GM23338 (cell line): Measurements from ENCODE around the gene FOXK2. TPM values are rescaled to one million over a fixed set of nuclear protein-coding genes. Genes with fewer than 3 reads are reported as not detected.

Source experiments
- ATAC-seq: fragments of 200-7000 bp; cut with Tn5 transposase; 3 replicates; pipeline ENCODE4 v1.9.1; 2020
- DNase-seq: peaks from one replicate; pipeline ENCODE4 v3.0.0-alpha.2; 2015; ENCODE audit warnings: low spot score
- H2AFZ ChIP-seq: fragments of 200-600 bp; sonication (generic); 2 replicates; pipeline ENCODE4 v1.8.0; 2016; ENCODE audit warnings: antibody characterized with exemption, mild to moderate bottlenecking, moderate library complexity
- H3F3A ChIP-seq: fragments of 200-600 bp; sonication (generic); replicated peaks from 2 replicates; pipeline ENCODE4 v1.8.0; 2017; ENCODE audit warnings: antibody characterized with exemption, mixed run types, low read depth
- H3K27ac ChIP-seq: fragments of 200-600 bp; sonication (generic); 2 replicates; pipeline ENCODE4 v1.6.1; 2016; ENCODE audit warnings: low read depth
- H3K27me3 ChIP-seq: fragments of 200-600 bp; sonication (generic); 2 replicates; pipeline ENCODE4 v1.8.0; 2016; ENCODE audit warnings: mild to moderate bottlenecking, mixed run types, moderate library complexity; ENCODE audit not compliant: insufficient read depth
- H3K36me3 ChIP-seq: fragments of 200-600 bp; sonication (generic); 2 replicates; pipeline ENCODE4 v1.8.0; 2016; ENCODE audit warnings: mild to moderate bottlenecking; ENCODE audit not compliant: insufficient read depth
- H3K4me1 ChIP-seq: fragments of 200-600 bp; sonication (generic); 2 replicates; pipeline ENCODE4 v1.8.0; 2016; ENCODE audit warnings: mild to moderate bottlenecking, moderate library complexity; ENCODE audit not compliant: insufficient read depth
- H3K4me2 ChIP-seq: fragments of 200-600 bp; sonication (generic); 2 replicates; pipeline ENCODE4 v1.7.1; 2017; ENCODE audit warnings: mixed run types
- H3K4me3 ChIP-seq: fragments of 200-600 bp; sonication (generic); 2 replicates; pipeline ENCODE4 v1.6.1; 2016; ENCODE audit warnings: mixed run types
- H3K79me2 ChIP-seq: fragments of 200-600 bp; sonication (generic); replicated peaks from 2 replicates; pipeline ENCODE4 v1.8.0; 2017; ENCODE audit warnings: mild to moderate bottlenecking; ENCODE audit not compliant: insufficient read depth
- H3K9me2 ChIP-seq: fragments of 200-600 bp; sonication (generic); 2 replicates; pipeline ENCODE4 v1.8.0; 2017; ENCODE audit not compliant: insufficient read depth
- H4K20me1 ChIP-seq: fragments of 200-600 bp; sonication (generic); replicated peaks from 2 replicates; pipeline ENCODE4 v1.8.0; 2017; ENCODE audit warnings: mild to moderate bottlenecking; ENCODE audit not compliant: insufficient read depth
- H3K27ac Mint-ChIP-seq: 2 replicates; pipeline ENCODE4 v1.8.0; 2020; ENCODE audit warnings: inconsistent platforms, mild to moderate bottlenecking, moderate library complexity, mixed read lengths
- H3K27me3 Mint-ChIP-seq: 3 replicates; pipeline ENCODE4 v1.8.0; 2022; ENCODE audit warnings: low read depth, mild to moderate bottlenecking, moderate library complexity, mixed read lengths, inconsistent platforms; ENCODE audit not compliant: insufficient read depth, poor library complexity
- H3K36me3 Mint-ChIP-seq: 3 replicates; pipeline ENCODE4 v1.8.0; 2021; ENCODE audit warnings: low read depth, mild to moderate bottlenecking, inconsistent platforms, moderate library complexity, mixed read lengths
- H3K4me1 Mint-ChIP-seq: 3 replicates; pipeline ENCODE4 v1.8.0; 2020; ENCODE audit warnings: mild to moderate bottlenecking, inconsistent platforms, mixed read lengths
- H3K4me3 Mint-ChIP-seq: 3 replicates; pipeline ENCODE4 v1.8.0; 2021; ENCODE audit warnings: moderate library complexity, mild to moderate bottlenecking, inconsistent platforms, mixed read lengths
- H3K9me3 Mint-ChIP-seq: 3 replicates; pipeline ENCODE4 v1.8.0; 2020; ENCODE audit warnings: moderate library complexity, mild to moderate bottlenecking, inconsistent platforms, mixed read lengths
- EZH2 ChIP-seq: fragments of 200-600 bp; sonication (generic); IDR thresholded peaks from one replicate; pipeline ENCODE4 v1.8.0; 2017; ENCODE audit warnings: antibody characterized with exemption, mild to moderate bottlenecking, low read depth; ENCODE audit not compliant: unreplicated experiment
- EZH2phosphoT487 ChIP-seq: fragments of 200-600 bp; sonication (generic); IDR thresholded peaks from one replicate; pipeline ENCODE4 v1.8.1; 2018; ENCODE audit warnings: antibody characterized with exemption; ENCODE audit not compliant: unreplicated experiment
- polyA plus RNA-seq: library from polyadenylated mRNA; unstranded; fragments of >200 nt; fragmentation: Nextera tagmentation; extraction: Ambion mirVana; gene quantifications from 2 replicates; pipeline ENCODE4 v1.2.1, GENCODE V29; 2016
- total RNA-seq: library from RNA; depleted of rRNA; stranded (reverse); fragments of >200 nt; shearing (Covaris generic); gene quantifications from 2 replicates; pipeline ENCODE4 v1.2.3, GENCODE V29; 2014
- TF ChIP-seq, protein P1 (sequence below): fragments of 250-450 bp; sonication (Bioruptor Pico); IDR thresholded peaks from 2 replicates; pipeline ENCODE4 v1.5.0; 2020; ENCODE audit warnings: mild to moderate bottlenecking, moderate library complexity
- TF ChIP-seq, protein P2 (sequence below), 2 experiments: fragments of 200-600 bp in 1 of 2; sonication (generic) in 1 of 2; conservative IDR thresholded peaks; 2 replicates each; pipeline versions ENCODE4 v1.5.1 to v1.6.1; 2016 to 2017; ENCODE audit warnings: antibody characterized with exemption in 2 of 2, low read depth in 2 of 2, mild to moderate bottlenecking in 2 of 2, moderate library complexity in 1 of 2

The FOXK2 gene
- total and polyA plus RNA-seq, 2 experiments from 2014 or later: 12.3 to 66.0 TPM

- no peak overlapping the region for H2AFZ ChIP-seq
- H4K20me1 ChIP-seq: peaks cover 3% of the 10 kb centered on the region; the same call in 1 of the 2 replicates
- Mint-ChIP-seq H3K27me3 (peaks cover 2% of the 10 kb centered on the region), H3K4me1 (peaks cover 9% of the 10 kb centered on the region), H3K9me3 (peaks cover 3% of the 10 kb centered on the region; the same call in 2 of the 3 replicates), H3K36me3 (peaks cover 60% of the 10 kb centered on the region), H3K27ac (no peak overlapping the region), H3K4me3 (no peak overlapping the region)
- no peaks in the 10 kb centered on the region for H3K27me3 ChIP-seq
- no peaks in the 10 kb centered on the region for H3K4me1 ChIP-seq
- DNase-seq (no peak), ATAC-seq (no peak)
- TF ChIP-seq, protein P1, sequence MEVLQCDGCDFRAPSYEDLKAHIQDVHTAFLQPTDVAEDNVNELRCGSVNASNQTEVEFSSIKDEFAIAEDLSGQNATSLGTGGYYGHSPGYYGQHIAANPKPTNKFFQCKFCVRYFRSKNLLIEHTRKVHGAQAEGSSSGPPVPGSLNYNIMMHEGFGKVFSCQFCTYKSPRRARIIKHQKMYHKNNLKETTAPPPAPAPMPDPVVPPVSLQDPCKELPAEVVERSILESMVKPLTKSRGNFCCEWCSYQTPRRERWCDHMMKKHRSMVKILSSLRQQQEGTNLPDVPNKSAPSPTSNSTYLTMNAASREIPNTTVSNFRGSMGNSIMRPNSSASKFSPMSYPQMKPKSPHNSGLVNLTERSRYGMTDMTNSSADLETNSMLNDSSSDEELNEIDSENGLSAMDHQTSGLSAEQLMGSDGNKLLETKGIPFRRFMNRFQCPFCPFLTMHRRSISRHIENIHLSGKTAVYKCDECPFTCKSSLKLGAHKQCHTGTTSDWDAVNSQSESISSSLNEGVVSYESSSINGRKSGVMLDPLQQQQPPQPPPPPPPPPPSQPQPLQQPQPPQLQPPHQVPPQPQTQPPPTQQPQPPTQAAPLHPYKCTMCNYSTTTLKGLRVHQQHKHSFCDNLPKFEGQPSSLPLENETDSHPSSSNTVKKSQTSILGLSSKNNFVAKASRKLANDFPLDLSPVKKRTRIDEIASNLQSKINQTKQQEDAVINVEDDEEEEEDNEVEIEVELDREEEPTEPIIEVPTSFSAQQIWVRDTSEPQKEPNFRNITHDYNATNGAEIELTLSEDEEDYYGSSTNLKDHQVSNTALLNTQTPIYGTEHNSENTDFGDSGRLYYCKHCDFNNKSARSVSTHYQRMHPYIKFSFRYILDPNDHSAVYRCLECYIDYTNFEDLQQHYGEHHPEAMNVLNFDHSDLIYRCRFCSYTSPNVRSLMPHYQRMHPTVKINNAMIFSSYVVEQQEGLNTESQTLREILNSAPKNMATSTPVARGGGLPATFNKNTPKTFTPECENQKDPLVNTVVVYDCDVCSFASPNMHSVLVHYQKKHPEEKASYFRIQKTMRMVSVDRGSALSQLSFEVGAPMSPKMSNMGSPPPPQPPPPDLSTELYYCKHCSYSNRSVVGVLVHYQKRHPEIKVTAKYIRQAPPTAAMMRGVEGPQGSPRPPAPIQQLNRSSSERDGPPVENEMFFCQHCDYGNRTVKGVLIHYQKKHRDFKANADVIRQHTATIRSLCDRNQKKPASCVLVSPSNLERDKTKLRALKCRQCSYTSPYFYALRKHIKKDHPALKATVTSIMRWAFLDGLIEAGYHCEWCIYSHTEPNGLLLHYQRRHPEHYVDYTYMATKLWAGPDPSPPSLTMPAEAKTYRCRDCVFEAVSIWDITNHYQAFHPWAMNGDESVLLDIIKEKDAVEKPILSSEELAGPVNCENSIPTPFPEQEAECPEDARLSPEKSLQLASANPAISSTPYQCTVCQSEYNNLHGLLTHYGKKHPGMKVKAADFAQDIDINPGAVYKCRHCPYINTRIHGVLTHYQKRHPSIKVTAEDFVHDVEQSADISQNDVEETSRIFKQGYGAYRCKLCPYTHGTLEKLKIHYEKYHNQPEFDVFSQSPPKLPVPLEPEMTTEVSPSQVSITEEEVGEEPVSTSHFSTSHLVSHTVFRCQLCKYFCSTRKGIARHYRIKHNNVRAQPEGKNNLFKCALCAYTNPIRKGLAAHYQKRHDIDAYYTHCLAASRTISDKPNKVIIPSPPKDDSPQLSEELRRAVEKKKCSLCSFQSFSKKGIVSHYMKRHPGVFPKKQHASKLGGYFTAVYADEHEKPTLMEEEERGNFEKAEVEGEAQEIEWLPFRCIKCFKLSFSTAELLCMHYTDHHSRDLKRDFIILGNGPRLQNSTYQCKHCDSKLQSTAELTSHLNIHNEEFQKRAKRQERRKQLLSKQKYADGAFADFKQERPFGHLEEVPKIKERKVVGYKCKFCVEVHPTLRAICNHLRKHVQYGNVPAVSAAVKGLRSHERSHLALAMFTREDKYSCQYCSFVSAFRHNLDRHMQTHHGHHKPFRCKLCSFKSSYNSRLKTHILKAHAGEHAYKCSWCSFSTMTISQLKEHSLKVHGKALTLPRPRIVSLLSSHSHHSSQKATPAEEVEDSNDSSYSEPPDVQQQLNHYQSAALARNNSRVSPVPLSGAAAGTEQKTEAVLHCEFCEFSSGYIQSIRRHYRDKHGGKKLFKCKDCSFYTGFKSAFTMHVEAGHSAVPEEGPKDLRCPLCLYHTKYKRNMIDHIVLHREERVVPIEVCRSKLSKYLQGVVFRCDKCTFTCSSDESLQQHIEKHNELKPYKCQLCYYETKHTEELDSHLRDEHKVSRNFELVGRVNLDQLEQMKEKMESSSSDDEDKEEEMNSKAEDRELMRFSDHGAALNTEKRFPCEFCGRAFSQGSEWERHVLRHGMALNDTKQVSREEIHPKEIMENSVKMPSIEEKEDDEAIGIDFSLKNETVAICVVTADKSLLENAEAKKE (CRISPR knock-in tag): no peak
- TF ChIP-seq, protein P2, sequence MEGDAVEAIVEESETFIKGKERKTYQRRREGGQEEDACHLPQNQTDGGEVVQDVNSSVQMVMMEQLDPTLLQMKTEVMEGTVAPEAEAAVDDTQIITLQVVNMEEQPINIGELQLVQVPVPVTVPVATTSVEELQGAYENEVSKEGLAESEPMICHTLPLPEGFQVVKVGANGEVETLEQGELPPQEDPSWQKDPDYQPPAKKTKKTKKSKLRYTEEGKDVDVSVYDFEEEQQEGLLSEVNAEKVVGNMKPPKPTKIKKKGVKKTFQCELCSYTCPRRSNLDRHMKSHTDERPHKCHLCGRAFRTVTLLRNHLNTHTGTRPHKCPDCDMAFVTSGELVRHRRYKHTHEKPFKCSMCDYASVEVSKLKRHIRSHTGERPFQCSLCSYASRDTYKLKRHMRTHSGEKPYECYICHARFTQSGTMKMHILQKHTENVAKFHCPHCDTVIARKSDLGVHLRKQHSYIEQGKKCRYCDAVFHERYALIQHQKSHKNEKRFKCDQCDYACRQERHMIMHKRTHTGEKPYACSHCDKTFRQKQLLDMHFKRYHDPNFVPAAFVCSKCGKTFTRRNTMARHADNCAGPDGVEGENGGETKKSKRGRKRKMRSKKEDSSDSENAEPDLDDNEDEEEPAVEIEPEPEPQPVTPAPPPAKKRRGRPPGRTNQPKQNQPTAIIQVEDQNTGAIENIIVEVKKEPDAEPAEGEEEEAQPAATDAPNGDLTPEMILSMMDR (conservative IDR thresholded peaks at IDR 0.05; ENCODE audit: low read depth in 2 of 2): no peak
- TF ChIP-seq EZH2 (no peak), EZH2phosphoT487 (no peak)
- H3K9me2 ChIP-seq: no peaks in the 10 kb centered on the region
- peaks cover 24% of the 10 kb centered on the region for H3F3A ChIP-seq
- no peak overlapping the region for H3K4me2 ChIP-seq
- H3K36me3 ChIP-seq: peaks cover 8% of the 10 kb centered on the region
- peaks cover 3% of the 10 kb centered on the region; the same call in 1 of the 2 replicates for H3K79me2 ChIP-seq
- no peak overlapping the region for H3K4me3 ChIP-seq
- no peak overlapping the region for H3K27ac ChIP-seq
Measured at GRCh38 chr17:82588266-82589175, 69.0 kb downstream of the FOXK2 start.
